Epidermal melanocyte (primary cell): ENCODE measurements around the gene ABCC4.

Experiments
- DNase-seq: peaks from one replicate; pipeline ENCODE4 v3.0.0; 2011; ENCODE audit warnings: low spot score; ENCODE audit not compliant: insufficient read length

ABCC4 gene

DNA sequence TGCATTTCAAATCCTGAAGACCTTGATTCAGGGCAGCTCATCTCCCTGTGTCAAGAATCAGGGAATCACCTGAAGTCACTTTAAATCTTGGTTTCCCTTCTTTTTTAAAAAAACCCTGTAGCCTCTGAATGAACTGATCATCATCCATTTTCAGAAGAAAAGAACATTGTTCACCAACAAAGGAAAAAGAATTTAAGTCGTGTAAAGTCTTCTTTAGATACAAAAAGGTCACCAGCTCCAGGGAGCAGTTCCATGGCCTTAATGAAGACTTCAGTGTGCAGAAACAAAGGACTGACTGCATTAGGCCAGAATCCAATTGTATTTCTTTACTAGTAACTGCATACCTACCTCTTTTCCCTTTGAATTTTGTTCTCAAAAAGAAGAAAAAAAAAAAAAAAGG, 245.0 kb downstream of the ABCC4 start:
- no peak for DNase-seq

DNA sequence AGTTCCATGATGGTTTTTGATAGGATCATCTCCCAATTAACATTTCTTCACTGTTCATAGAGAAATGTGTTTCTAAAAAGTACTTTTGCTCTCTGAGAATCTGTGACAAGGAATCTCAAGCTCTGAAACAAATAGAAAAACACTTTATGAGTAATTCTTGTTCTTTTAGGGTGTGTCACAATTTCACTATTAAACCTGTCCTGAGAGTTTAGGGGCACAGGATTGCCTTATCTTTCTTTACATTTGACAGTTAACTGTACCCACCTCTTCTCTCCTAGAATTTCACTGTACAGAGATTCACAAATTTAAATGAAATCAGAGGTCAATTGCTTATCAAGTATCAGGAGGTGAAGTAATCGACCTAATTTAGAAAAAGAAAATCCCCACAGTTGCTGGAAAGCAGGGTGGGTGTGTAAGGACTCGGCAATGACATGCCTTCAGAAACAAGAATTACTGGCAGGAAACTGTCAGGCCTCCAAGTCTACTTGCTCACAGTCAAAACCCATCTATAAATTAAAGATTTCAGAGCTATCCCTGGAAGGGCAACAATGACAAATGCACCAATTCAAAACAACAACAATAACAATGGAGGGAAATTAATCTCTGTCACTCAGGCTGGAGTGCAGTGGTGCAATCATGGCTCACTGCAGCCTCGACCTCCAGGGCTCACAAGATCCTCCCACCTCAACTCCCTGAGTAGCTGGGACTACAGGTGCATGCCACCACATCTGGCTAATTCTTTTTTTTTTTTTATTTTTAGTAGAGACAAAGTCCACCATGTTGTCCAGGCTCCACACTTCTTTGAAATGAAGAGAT, 250.2 kb downstream of the ABCC4 start:
- no peak for DNase-seq

GRCh38 chr13:95049772-95050171, 251.5 kb downstream of the ABCC4 start:
- DNase-seq = no peak

GRCh38 chr13:95044452-95045205, 256.6 kb downstream of the ABCC4 start:
- no peak for DNase-seq

DNA sequence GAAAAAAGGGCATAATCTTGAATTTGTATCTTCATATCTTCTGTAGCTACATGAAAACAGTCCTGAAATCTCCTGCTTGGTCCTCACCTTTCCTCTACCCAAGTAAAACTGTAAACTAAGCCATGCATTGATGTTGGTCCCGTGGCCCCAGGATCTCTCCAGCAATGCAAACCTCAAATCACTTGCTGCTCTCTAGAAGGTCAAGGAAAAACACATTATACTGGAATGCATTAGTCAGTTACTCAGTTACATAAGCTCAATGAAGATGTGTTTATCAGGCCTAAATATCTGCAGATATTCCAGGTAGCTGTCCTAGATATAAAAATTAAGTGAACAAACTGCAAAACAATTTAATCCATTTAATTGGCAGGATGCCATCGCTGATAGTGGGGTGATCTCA, 261.8 kb downstream of the ABCC4 start:
- no peak for DNase-seq

GRCh38 chr13:95038949-95039348, 262.3 kb downstream of the ABCC4 start:
- DNase-seq = no peak

GRCh38 chr13:95035311-95036109, 265.7 kb downstream of the ABCC4 start:
- DNase-seq = no peak

GRCh38 chr13:95033890-95034289, 267.4 kb downstream of the ABCC4 start:
- DNase-seq = no peak

GRCh38 chr13:95032121-95032520, 269.1 kb downstream of the ABCC4 start:
- no peak for DNase-seq

DNA sequence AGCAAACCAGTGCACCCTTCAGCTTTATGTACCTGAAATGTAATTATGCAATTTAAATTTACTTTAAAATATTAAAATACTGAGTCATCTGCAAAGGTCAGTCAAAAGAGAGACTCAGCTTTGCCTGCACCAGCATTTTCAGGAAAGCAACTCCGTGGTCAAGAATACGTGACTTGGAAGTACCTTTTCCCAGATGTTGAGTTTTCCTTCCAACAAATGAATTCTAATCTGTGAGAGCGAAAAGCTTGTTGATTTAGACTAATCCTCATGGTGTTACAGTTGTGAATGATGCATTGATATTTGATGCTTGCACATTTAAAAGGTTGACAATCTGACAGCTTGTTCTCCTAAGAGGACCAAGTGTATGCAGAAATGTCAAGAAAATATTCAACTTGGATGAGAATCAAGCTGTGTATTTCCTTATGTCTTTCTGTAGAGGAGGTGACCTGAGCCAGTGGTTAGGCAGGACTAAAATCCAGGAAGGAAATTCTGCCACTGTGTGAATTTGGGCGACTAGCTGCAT, 270.4 kb downstream of the ABCC4 start:
- no peak for DNase-seq

DNA sequence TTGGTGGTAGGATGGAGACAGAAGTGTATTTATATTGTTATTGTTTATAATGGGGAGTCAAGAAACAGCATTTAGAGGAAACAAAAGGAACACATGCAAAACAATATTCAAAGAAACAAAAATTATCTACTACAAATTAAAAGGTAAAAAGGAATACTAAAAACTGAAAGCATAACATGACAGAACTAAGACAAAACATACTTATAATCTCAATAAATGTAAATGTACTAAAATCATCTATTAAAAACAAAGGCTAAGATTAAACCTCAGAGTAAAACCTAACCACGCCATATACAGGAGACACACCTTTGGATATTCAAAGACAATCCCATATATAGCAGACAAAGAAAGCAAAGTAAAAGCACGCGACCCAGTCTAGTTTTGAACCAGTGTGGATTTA, 273.6 kb downstream of the ABCC4 start:
- no peak for DNase-seq

GRCh38 chr13:95025116-95025515, 276.1 kb downstream of the ABCC4 start:
- DNase-seq = no peak

- no peak for DNase-seq
These were observed 277.8 kb downstream of the ABCC4 start for GRCh38 chr13:95023405-95023804.

- DNase-seq = no peak
These were observed 280.8 kb downstream of the ABCC4 start for GRCh38 chr13:95020298-95020987.

- no peak for DNase-seq
These were observed 281.4 kb downstream of the ABCC4 start for GRCh38 chr13:95019886-95020285.

DNA sequence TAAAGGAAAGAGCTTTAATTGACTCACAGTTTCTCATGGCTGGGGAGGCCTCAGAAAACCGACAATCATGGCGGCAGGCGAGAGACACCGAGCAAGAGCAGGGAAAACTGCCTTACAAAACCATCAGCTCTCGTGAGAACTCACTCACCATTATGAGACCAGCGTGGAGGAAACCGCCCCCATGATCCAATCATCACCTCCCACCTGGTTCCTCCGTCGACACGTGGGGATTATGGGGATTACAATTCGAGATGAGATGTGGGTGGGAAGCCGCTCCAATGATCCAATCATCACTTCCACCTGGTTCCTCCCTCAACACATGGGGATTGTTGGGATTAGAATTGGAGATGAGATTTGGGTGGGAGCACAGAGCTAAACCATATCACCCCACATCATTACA, 293.9 kb downstream of the ABCC4 start:
- no peak for DNase-seq

GRCh38 chr13:95005300-95005699, 296.0 kb downstream of the ABCC4 start:
- no peak for DNase-seq

- no peak for DNase-seq
These were observed 298.0 kb downstream of the ABCC4 start for GRCh38 chr13:95003019-95003813.

DNA sequence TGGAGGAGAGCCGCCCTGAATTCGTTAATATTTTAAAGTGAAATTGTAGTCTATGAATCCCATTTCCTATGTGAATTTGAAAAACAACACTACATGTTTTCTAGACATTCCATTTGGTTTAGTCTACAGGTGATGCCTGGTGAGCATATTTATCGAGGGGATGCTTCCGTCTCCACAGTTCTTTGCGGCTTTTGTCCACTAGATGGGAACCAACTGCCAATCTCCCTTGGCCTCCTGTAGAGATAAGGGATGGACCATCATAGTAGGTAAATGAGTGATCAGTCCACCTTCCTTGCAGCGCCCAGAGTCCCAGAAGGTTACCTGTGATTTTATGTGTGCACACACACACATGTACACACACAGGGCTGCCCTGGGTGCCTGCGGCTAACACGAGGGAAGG, 299.1 kb downstream of the ABCC4 start:
- DNase-seq = no peak

GRCh38 chr13:94999871-95000270, 301.4 kb downstream of the ABCC4 start:
- DNase-seq = no peak
